Choroid plexus epithelial cell (primary cell): ENCODE results near the gene MN1.
"Not testable (repeated sequence)": the region's sequence is repeated elsewhere in the genome, so short reads cannot be mapped to it uniquely, and the experiment has no call there.

Experiments
- DNase-seq: peaks from one replicate; pipeline ENCODE4 v3.0.0-alpha.2; 2010; ENCODE audit warnings: low read depth
- H3K4me3 ChIP-seq: 2 replicates; pipeline ENCODE4 v1.5.1; 2011; ENCODE audit warnings: low read depth, mild to moderate bottlenecking, control low read depth, low read length, moderate library complexity
- TF ChIP-seq, protein P1 (sequence below): conservative IDR thresholded peaks from 2 replicates; pipeline ENCODE4 v1.5.1; 2011; ENCODE audit warnings: low read depth, mild to moderate bottlenecking, control low read depth, inconsistent platforms, low read length, moderate library complexity

Gene MN1

DNA sequence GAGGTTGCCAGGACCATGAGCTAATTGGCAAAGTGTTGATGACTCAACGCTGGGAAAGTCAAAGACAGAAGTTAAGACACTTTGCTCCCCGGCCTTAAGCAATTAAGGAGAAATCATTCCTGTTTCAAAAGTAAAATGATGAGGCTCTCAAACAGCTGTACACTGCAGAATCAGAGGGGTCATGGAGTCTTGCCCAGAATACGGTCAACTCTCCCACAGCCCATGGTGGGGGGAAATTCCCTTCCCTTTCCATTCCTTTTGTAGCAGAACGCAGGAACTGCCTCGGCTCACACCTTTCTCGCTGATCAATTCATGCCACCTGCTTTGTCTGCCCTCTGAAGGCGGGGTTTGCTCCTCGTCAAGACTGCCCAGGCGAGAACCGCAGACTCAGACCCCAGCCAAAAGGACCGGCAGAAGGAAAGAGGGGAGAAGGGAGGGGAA is 52.8 kb downstream of the MN1 start:
- H3K4me3 ChIP-seq: no peak overlapping the region
- DNase-seq: peak; percentile 73
- TF ChIP-seq, protein P1, sequence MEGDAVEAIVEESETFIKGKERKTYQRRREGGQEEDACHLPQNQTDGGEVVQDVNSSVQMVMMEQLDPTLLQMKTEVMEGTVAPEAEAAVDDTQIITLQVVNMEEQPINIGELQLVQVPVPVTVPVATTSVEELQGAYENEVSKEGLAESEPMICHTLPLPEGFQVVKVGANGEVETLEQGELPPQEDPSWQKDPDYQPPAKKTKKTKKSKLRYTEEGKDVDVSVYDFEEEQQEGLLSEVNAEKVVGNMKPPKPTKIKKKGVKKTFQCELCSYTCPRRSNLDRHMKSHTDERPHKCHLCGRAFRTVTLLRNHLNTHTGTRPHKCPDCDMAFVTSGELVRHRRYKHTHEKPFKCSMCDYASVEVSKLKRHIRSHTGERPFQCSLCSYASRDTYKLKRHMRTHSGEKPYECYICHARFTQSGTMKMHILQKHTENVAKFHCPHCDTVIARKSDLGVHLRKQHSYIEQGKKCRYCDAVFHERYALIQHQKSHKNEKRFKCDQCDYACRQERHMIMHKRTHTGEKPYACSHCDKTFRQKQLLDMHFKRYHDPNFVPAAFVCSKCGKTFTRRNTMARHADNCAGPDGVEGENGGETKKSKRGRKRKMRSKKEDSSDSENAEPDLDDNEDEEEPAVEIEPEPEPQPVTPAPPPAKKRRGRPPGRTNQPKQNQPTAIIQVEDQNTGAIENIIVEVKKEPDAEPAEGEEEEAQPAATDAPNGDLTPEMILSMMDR: no peak

GRCh38 chr22:27748349-27748748 is 53.2 kb downstream of the MN1 start:
- H3K4me3 ChIP-seq: no peak overlapping the region
- peak; percentile 59 for DNase-seq
- TF ChIP-seq, protein P1: no peak

- TF ChIP-seq, protein P1: peak; percentile 39
- no peak overlapping the region for H3K4me3 ChIP-seq
- DNase-seq: no peak
These were observed 53.9 kb downstream of the MN1 start for GRCh38 chr22:27747396-27748221.

GRCh38 chr22:27746918-27747317 is 54.6 kb downstream of the MN1 start:
- no peak overlapping the region for H3K4me3 ChIP-seq
- TF ChIP-seq, protein P1: no peak
- no peak for DNase-seq

GRCh38 chr22:27745809-27746208 is 55.7 kb downstream of the MN1 start:
- TF ChIP-seq, protein P1: no peak
- no peak for DNase-seq
- no peak overlapping the region for H3K4me3 ChIP-seq

DNA sequence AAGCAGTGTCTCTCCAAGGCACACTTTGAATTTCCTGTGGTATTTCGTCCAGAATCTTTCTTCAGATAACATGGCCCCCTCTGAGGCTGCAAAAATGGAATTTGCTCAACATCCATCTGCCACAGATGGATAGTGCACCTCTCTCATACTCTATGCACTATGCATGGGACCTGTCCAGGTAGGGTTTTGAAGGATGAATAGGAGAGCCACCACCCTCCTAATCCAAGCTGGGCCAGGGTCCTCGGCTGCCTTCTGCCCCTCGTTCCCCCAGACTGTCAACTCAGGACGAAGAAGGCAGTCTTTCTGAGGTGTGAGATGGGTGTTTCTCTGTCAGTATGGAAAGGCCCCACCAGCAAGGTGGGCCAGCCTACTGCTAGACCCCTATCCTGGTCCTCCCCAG is 56.4 kb downstream of the MN1 start:
- DNase-seq: no peak
- TF ChIP-seq, protein P1: no peak
- H3K4me3 ChIP-seq: no peak overlapping the region

- H3K4me3 ChIP-seq, DNase-seq: not testable (repeated sequence)
These were observed 57.5 kb downstream of the MN1 start for GRCh38 chr22:27744078-27744477.
